Activated B cell treated with CpG ODN at 0.5 μM for 24 hours (primary cell): ENCODE data around the gene DNAJC25. TPM values are rescaled to one million over a fixed set of nuclear protein-coding genes. Genes with fewer than 3 reads are reported as not detected.

Experiments used
- ATAC-seq: fragments of 200-7000 bp; cut with Tn5 transposase; one replicate; pipeline ENCODE4 v1.10.0; 2021; ENCODE audit warnings: low read depth, mild to moderate bottlenecking, moderate library complexity
- CTCF ChIA-PET: fragments of 350-600 bp; sonication (Branson Sonifier 250); formaldehyde crosslinking; loops from one replicate; lab custom pipeline; 2021; ENCODE audit warnings: antibody characterized with exemption; lab: Charles Lee
- POLR2A ChIA-PET: fragments of 350-600 bp; sonication (Branson Sonifier 250); formaldehyde crosslinking; loops from one replicate; lab custom pipeline; 2021; ENCODE audit warnings: antibody characterized with exemption; lab: Charles Lee
- DNase-seq: peaks from one replicate; pipeline ENCODE4 v3.0.0; 2022
- H3K27ac Mint-ChIP-seq: one replicate; pipeline ENCODE4 v1.8.0; 2020; ENCODE audit warnings: mixed read lengths
- H3K27me3 Mint-ChIP-seq: one replicate; pipeline ENCODE4 v1.8.0; 2021; ENCODE audit warnings: mixed read lengths
- H3K36me3 Mint-ChIP-seq: one replicate; pipeline ENCODE4 v1.8.0; 2021; ENCODE audit warnings: low read depth, mixed read lengths
- H3K4me1 Mint-ChIP-seq: one replicate; pipeline ENCODE4 v1.8.0; 2021; ENCODE audit warnings: mixed read lengths
- H3K4me3 Mint-ChIP-seq: one replicate; pipeline ENCODE4 v1.8.0; 2020; ENCODE audit warnings: mild to moderate bottlenecking, mixed read lengths
- H3K9me3 Mint-ChIP-seq: one replicate; pipeline ENCODE4 v1.8.0; 2020; ENCODE audit warnings: mixed read lengths
- CTCF ChIP-seq: fragments of 200-600 bp; IDR thresholded peaks from one replicate; pipeline ENCODE4 v1.8.0; 2022; ENCODE audit warnings: antibody characterized with exemption, mild to moderate bottlenecking
- intact Hi-C: fragments of 100-400 bp; cut with micrococcal nuclease; formaldehyde crosslinking; loops from one replicate; pipeline ENCODE4 v1.15.1; 2024
- total RNA-seq: library from RNA; stranded (reverse); gene quantifications from 2 replicates; pipeline ENCODE4 v1.2.3, GENCODE V29; 2022

The DNAJC25 gene
- total RNA-seq, 1 donor from 2014 or later, result 4.3 TPM

- peaks cover 12% of the 10 kb centered on the region for H3K36me3 Mint-ChIP-seq
These were observed 926 bp downstream of the DNAJC25 start for GRCh38 chr9:111632060-111632459.

GRCh38 chr9:111632695-111633388, 1.7 kb downstream of the DNAJC25 start:
- ATAC-seq (no peak), DNase-seq (no peak)
- Mint-ChIP-seq H3K27ac (no peak overlapping the region), H3K4me1 (peaks cover 29% of the 10 kb centered on the region), H3K4me3 (no peak overlapping the region), H3K27me3 (no peaks in the 10 kb centered on the region), H3K9me3 (no peaks in the 10 kb centered on the region), H3K36me3 (peaks cover 12% of the 10 kb centered on the region)
- no peak for TF ChIP-seq CTCF
- intact Hi-C loops, result no loop called here
- ChIA-PET CTCF (no interaction called here), POLR2A (interaction anchor here (0.7 to 2.5 kb wide), 5 partner anchors 17 to 854 kb away, joined by 3 to 10 read pairs (median 3); partner anchors contain the start of genes ECPAS and KIAA1958)

More at GRCh38 chr9:111632060-111632459, 926 bp downstream of the DNAJC25 start:
- H3K9me3 Mint-ChIP-seq, result no peaks in the 10 kb centered on the region
- ChIA-PET POLR2A (interaction anchor here (1.0 to 2.5 kb wide), 7 partner anchors 19 to 854 kb away, joined by 3 to 17 read pairs (median 4); partner anchors contain the start of genes ECPAS, GNG10, HSDL2 and KIAA1958), CTCF (no interaction called here)
- no peak for TF ChIP-seq CTCF
- H3K27ac Mint-ChIP-seq, result peak overlapping the region; percentile 85
- no peaks in the 10 kb centered on the region for H3K27me3 Mint-ChIP-seq
- no peak for DNase-seq
- H3K4me1 Mint-ChIP-seq, result peaks cover 29% of the 10 kb centered on the region
- intact Hi-C loops, result no loop called here
- no peak for ATAC-seq
- H3K4me3 Mint-ChIP-seq, result peak overlapping the region; percentile 95

GRCh38 chr9:111633389-111633736, 2.2 kb downstream of the DNAJC25 start:
- ATAC-seq, result no peak
- no peaks in the 10 kb centered on the region for H3K9me3 Mint-ChIP-seq
- H3K27ac Mint-ChIP-seq, result no peak overlapping the region
- intact Hi-C loops, result no loop called here
- H3K4me3 Mint-ChIP-seq, result no peak overlapping the region
- ChIA-PET CTCF (no interaction called here), POLR2A (no interaction called here)
- TF ChIP-seq CTCF, result no peak
- H3K27me3 Mint-ChIP-seq, result no peaks in the 10 kb centered on the region
- DNase-seq, result no peak
- H3K4me1 Mint-ChIP-seq, result peaks cover 29% of the 10 kb centered on the region
- peaks cover 12% of the 10 kb centered on the region for H3K36me3 Mint-ChIP-seq

GRCh38 chr9:111634860-111635259, 3.7 kb downstream of the DNAJC25 start:
- no peak overlapping the region for H3K27ac Mint-ChIP-seq
- H3K4me1 Mint-ChIP-seq, result peaks cover 29% of the 10 kb centered on the region
- H3K9me3 Mint-ChIP-seq, result no peaks in the 10 kb centered on the region
- no peaks in the 10 kb centered on the region for H3K27me3 Mint-ChIP-seq
- DNase-seq (no peak), ATAC-seq (no peak)
- ChIA-PET POLR2A (no interaction called here), CTCF (no interaction called here)
- peaks cover 12% of the 10 kb centered on the region for H3K36me3 Mint-ChIP-seq
- H3K4me3 Mint-ChIP-seq, result no peak overlapping the region
- no peak for TF ChIP-seq CTCF
- intact Hi-C loops, result no loop called here

GRCh38 chr9:111637421-111637950, 6.4 kb downstream of the DNAJC25 start:
- Mint-ChIP-seq H3K9me3 (no peaks in the 10 kb centered on the region), H3K4me1 (peaks cover 13% of the 10 kb centered on the region), H3K27me3 (no peaks in the 10 kb centered on the region), H3K36me3 (peaks cover 6% of the 10 kb centered on the region), H3K27ac (no peak overlapping the region), H3K4me3 (no peak overlapping the region)
- DNase-seq, result no peak
- CTCF ChIA-PET, result no interaction called here
- no peak for ATAC-seq
- intact Hi-C loops, result no loop called here
- no peak for TF ChIP-seq CTCF
- POLR2A ChIA-PET, result no interaction called here
